ENCODE data around the gene ADCY9.

The ADCY9 gene

GRCh38 chr16:4096509-4096908 lies 19.7 kb downstream of the ADCY9 start:
- in situ Hi-C loops (cut with MboI; ENCODE audit: low sequenced_read_pairs) = no loop called here

GRCh38 chr16:4094127-4094773 lies 22.0 kb downstream of the ADCY9 start:
- in situ Hi-C loops (cut with MboI; ENCODE audit: low sequenced_read_pairs) = no loop called here

GRCh38 chr16:4093495-4094126 lies 22.6 kb downstream of the ADCY9 start:
- in situ Hi-C loops (cut with MboI; ENCODE audit: low sequenced_read_pairs) = no loop called here

- in situ Hi-C loops (cut with MboI; ENCODE audit: low sequenced_read_pairs) = no loop called here
Observed at GRCh38 chr16:4092547-4093265, 23.5 kb downstream of the ADCY9 start.

GRCh38 chr16:4091240-4092012 lies 24.8 kb downstream of the ADCY9 start:
- in situ Hi-C loops (cut with MboI; ENCODE audit: low sequenced_read_pairs) = no loop called here

GRCh38 chr16:4090351-4090851 lies 25.8 kb downstream of the ADCY9 start:
- in situ Hi-C loops (cut with MboI; ENCODE audit: low sequenced_read_pairs) = no loop called here

GRCh38 chr16:4089811-4090301 lies 26.4 kb downstream of the ADCY9 start:
- in situ Hi-C loops (cut with MboI; ENCODE audit: low sequenced_read_pairs) = no loop called here

GRCh38 chr16:4089251-4089810 lies 26.9 kb downstream of the ADCY9 start:
- in situ Hi-C loops (cut with MboI; ENCODE audit: low sequenced_read_pairs) = no loop called here

- in situ Hi-C loops (cut with MboI; ENCODE audit: low sequenced_read_pairs) = no loop called here
Observed at GRCh38 chr16:4087990-4088577, 28.2 kb downstream of the ADCY9 start.

- in situ Hi-C loops (cut with MboI; ENCODE audit: low sequenced_read_pairs) = no loop called here
Observed at GRCh38 chr16:4087099-4087885, 28.9 kb downstream of the ADCY9 start.

- in situ Hi-C loops (cut with MboI; ENCODE audit: low sequenced_read_pairs) = no loop called here
Observed at GRCh38 chr16:4086153-4086552, 30.1 kb downstream of the ADCY9 start.

GRCh38 chr16:4085405-4085970 lies 30.8 kb downstream of the ADCY9 start:
- in situ Hi-C loops (cut with MboI; ENCODE audit: low sequenced_read_pairs) = no loop called here

GRCh38 chr16:4083347-4083870 lies 32.8 kb downstream of the ADCY9 start:
- in situ Hi-C loops (cut with MboI; ENCODE audit: low sequenced_read_pairs) = no loop called here

- in situ Hi-C loops (cut with MboI; ENCODE audit: low sequenced_read_pairs) = no loop called here
Observed at GRCh38 chr16:4082474-4083044, 33.7 kb downstream of the ADCY9 start.

- in situ Hi-C loops (cut with MboI; ENCODE audit: low sequenced_read_pairs) = no loop called here
Observed at GRCh38 chr16:4081521-4082021, 34.7 kb downstream of the ADCY9 start.

- in situ Hi-C loops (cut with MboI; ENCODE audit: low sequenced_read_pairs) = no loop called here
Observed at GRCh38 chr16:4081047-4081446, 35.2 kb downstream of the ADCY9 start.

GRCh38 chr16:4077174-4077649 lies 39.0 kb downstream of the ADCY9 start:
- in situ Hi-C loops (cut with MboI; ENCODE audit: low sequenced_read_pairs) = no loop called here

GRCh38 chr16:4075534-4075933 lies 40.7 kb downstream of the ADCY9 start:
- in situ Hi-C loops (cut with MboI; ENCODE audit: low sequenced_read_pairs) = no loop called here

Data from hTERT RPE-1 (cell line).